ENCODE data around the gene ISL2. TPM values are rescaled to one million over a fixed set of nuclear protein-coding genes. Genes with fewer than 3 reads are reported as not detected.
A peak's percentile ranks its signal among the peaks of the same experiment; 100 is the strongest.

Gene ISL2
- total and polyA plus RNA-seq, 4 donors = 0.22 to 0.86 (median 0.38) TPM; not detected in 1

- Histone ChIP-seq H3K27me3 (ENCODE audit: control insufficient read depth in 3 of 3, insufficient read depth in 3 of 3, low read length in 2 of 3) (no peaks in the 10 kb centered on the region), H3K36me3 (ENCODE audit: control insufficient read depth in 4 of 4, insufficient read depth in 4 of 4, low read length in 4 of 4) (no peaks in the 10 kb centered on the region), H3K9me3 (ENCODE audit: control insufficient read depth in 4 of 4, insufficient read depth in 3 of 4, low read length in 3 of 4) (peaks cover 0 to 4% (median 0%) of the 10 kb centered on the region in 4 donors), H3K4me3 (no peak overlapping the region), H3K4me1 (ENCODE audit: control insufficient read depth in 5 of 5, insufficient read depth in 5 of 5, low read length in 5 of 5) (no peaks in the 10 kb centered on the region), H3K27ac (ENCODE audit: low read depth in 1 of 2, low read length in 1 of 2) (no peak overlapping the region), H3K9ac (ENCODE audit: insufficient read depth in 1 of 2, low read length in 2 of 2) (no peak overlapping the region)
- no peak for DNase-seq
- no peak for ATAC-seq (ENCODE audit: insufficient read depth, low FRiP score)
- TF ChIP-seq CTCF (IDR thresholded peaks at IDR 0.05; ENCODE audit: control extremely low read depth, extremely low read depth) = no peak
- 83 to 84% methylated on average over 3 of the region's 3 CpGs for WGBS, 2 donors
Measured at GRCh38 chr15:76360416-76360815, 23.8 kb downstream of the ISL2 start.

- WGBS, 2 donors = 79 to 93% methylated on average over 2 of the region's 2 CpGs
- H3K27ac ChIP-seq (ENCODE audit: low read depth in 1 of 2, low read length in 1 of 2) = no peak overlapping the region
Measured at GRCh38 chr15:76363251-76363650, 26.7 kb downstream of the ISL2 start.

GRCh38 chr15:76366714-76367113 lies 30.1 kb downstream of the ISL2 start:
- no peak overlapping the region for H3K4me3 ChIP-seq
- 80 to 97% methylated on average over 1 of the region's 1 CpG for WGBS, 2 donors
- no peak overlapping the region for H3K27ac ChIP-seq (ENCODE audit: low read depth in 1 of 2, low read length in 1 of 2)
- peaks cover 0 to 15% (median 0%) of the 10 kb centered on the region in 5 donors for H3K4me1 ChIP-seq (ENCODE audit: control insufficient read depth in 5 of 5, insufficient read depth in 5 of 5, low read length in 5 of 5)
- H3K9ac ChIP-seq (ENCODE audit: insufficient read depth in 1 of 2, low read length in 2 of 2) = no peak overlapping the region
- no peak for DNase-seq
- peaks cover 0 to 6% (median 0%) of the 10 kb centered on the region in 4 donors for H3K9me3 ChIP-seq (ENCODE audit: control insufficient read depth in 4 of 4, insufficient read depth in 3 of 4, low read length in 3 of 4)
- no peaks in the 10 kb centered on the region for H3K36me3 ChIP-seq (ENCODE audit: control insufficient read depth in 4 of 4, insufficient read depth in 4 of 4, low read length in 4 of 4)
- no peak for TF ChIP-seq CTCF (IDR thresholded peaks at IDR 0.05; ENCODE audit: control extremely low read depth, extremely low read depth)
- H3K27me3 ChIP-seq (ENCODE audit: control insufficient read depth in 3 of 3, insufficient read depth in 3 of 3, low read length in 2 of 3) = peaks cover 0 to 2% (median 0%) of the 10 kb centered on the region in 3 donors
- no peak for ATAC-seq (ENCODE audit: insufficient read depth, low FRiP score)

More at GRCh38 chr15:76363251-76363650, 26.7 kb downstream of the ISL2 start:
- ATAC-seq (ENCODE audit: insufficient read depth, low FRiP score) (no peak), DNase-seq (peak in 1 of 3 donors; percentile 14)
- H3K27me3 ChIP-seq (ENCODE audit: control insufficient read depth in 3 of 3, insufficient read depth in 3 of 3, low read length in 2 of 3) = no peaks in the 10 kb centered on the region
- TF ChIP-seq CTCF (IDR thresholded peaks at IDR 0.05; ENCODE audit: control extremely low read depth, extremely low read depth) = no peak
- H3K4me1 ChIP-seq (ENCODE audit: control insufficient read depth in 5 of 5, insufficient read depth in 5 of 5, low read length in 5 of 5) = peaks cover 0 to 12% (median 0%) of the 10 kb centered on the region in 5 donors
- no peak overlapping the region for H3K9ac ChIP-seq (ENCODE audit: insufficient read depth in 1 of 2, low read length in 2 of 2)
- H3K9me3 ChIP-seq (ENCODE audit: control insufficient read depth in 4 of 4, insufficient read depth in 3 of 4, low read length in 3 of 4) = peaks cover 0 to 4% (median 0%) of the 10 kb centered on the region in 4 donors
- H3K36me3 ChIP-seq (ENCODE audit: control insufficient read depth in 4 of 4, insufficient read depth in 4 of 4, low read length in 4 of 4) = no peaks in the 10 kb centered on the region
- H3K4me3 ChIP-seq = no peak overlapping the region

- Histone ChIP-seq H3K4me3 (no peak overlapping the region), H3K9ac (ENCODE audit: insufficient read depth in 1 of 2, low read length in 2 of 2) (no peak overlapping the region), H3K27me3 (ENCODE audit: control insufficient read depth in 3 of 3, insufficient read depth in 3 of 3, low read length in 2 of 3) (peaks cover 0 to 2% (median 0%) of the 10 kb centered on the region in 3 donors), H3K9me3 (ENCODE audit: control insufficient read depth in 4 of 4, insufficient read depth in 3 of 4, low read length in 3 of 4) (peaks cover 0 to 6% (median 0%) of the 10 kb centered on the region in 4 donors), H3K4me1 (ENCODE audit: control insufficient read depth in 5 of 5, insufficient read depth in 5 of 5, low read length in 5 of 5) (peaks cover 0 to 15% (median 0%) of the 10 kb centered on the region in 5 donors), H3K36me3 (ENCODE audit: control insufficient read depth in 4 of 4, insufficient read depth in 4 of 4, low read length in 4 of 4) (peaks cover 0 to 4% (median 1%) of the 10 kb centered on the region in 4 donors), H3K27ac (ENCODE audit: low read depth in 1 of 2, low read length in 1 of 2) (no peak overlapping the region)
- ATAC-seq (ENCODE audit: insufficient read depth, low FRiP score) (peak; percentile 27), DNase-seq (peak in 2 of 3 donors; percentile 31 to 58)
- no peak for TF ChIP-seq CTCF (IDR thresholded peaks at IDR 0.05; ENCODE audit: control extremely low read depth, extremely low read depth)
- WGBS, 2 donors = 44 to 66% methylated on average over 11 of the region's 11 CpGs
Measured at GRCh38 chr15:76368122-76368621, 31.6 kb downstream of the ISL2 start.

Measured in lung (tissue), 12 donors.